ENCODE data around the gene KREMEN2. TPM values are rescaled to one million over a fixed set of nuclear protein-coding genes. Genes with fewer than 3 reads are reported as not detected.
"Not testable (repeated sequence)": the region's sequence is repeated elsewhere in the genome, so short reads cannot be mapped to it uniquely, and the experiment has no call there.

KREMEN2 gene
- total RNA-seq (2014; rRNA removed; shearing (Covaris generic)), result 3.7 and 4.5 TPM in 2 replicates
- 2.5 and 3.2 TPM in 2 replicates for polyA plus RNA-seq (2015; cell fraction: cytosol; rRNA removed)
- 9.8 and 10.8 TPM in 2 replicates for polyA plus RNA-seq (2015; cell fraction: nucleus; rRNA removed)

DNA sequence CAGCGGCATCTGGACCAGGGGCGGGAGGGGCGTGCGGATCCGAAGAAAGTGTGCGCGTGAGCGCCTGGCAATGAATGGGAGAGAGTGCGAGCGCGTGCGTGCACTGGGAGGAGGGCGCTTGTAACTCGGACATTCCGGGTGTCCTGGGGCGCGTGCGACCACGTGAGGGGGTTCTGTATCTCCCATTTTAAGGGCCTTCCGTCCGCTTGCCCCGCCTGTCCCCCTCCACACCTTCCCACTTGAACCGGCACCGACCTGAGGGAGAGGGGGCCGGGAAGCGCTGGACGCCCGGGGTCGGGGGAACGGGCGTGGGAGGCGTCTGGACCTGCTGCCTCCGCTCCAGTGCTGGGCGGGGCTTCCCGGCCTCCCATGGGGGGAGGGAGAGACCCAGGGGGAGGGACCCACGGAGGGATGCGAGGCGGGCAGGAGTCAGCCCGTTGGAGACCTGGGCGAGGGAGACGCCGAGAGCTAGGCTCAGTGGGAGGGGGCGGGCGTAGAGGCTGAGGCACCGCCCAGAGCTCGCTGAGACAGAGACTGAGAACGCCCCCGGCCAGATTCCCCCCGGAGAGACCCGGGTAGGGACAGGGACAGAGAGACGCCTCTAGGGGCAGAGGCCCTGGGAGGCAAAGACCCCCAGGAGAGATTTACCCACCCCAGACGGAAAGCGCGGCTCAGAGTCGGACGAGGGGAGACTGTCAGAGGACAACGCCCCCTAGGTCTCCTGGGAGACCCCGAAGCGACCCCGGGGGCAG is at the start of gene KREMEN2:
KREMEN2 (plus strand) TSS at position 553 of the 752 bp plus-strand sequence. CDS start 246 bp downstream, outside the sequence.
- in situ Hi-C loops (cut with HindIII; ENCODE audit: low pct_unique_long_range_greater_than_20kb, low sequenced_read_pairs), result no loop called here
- peak; percentile 88 for DNase-seq (ENCODE audit: low read depth, low spot score)

DNA sequence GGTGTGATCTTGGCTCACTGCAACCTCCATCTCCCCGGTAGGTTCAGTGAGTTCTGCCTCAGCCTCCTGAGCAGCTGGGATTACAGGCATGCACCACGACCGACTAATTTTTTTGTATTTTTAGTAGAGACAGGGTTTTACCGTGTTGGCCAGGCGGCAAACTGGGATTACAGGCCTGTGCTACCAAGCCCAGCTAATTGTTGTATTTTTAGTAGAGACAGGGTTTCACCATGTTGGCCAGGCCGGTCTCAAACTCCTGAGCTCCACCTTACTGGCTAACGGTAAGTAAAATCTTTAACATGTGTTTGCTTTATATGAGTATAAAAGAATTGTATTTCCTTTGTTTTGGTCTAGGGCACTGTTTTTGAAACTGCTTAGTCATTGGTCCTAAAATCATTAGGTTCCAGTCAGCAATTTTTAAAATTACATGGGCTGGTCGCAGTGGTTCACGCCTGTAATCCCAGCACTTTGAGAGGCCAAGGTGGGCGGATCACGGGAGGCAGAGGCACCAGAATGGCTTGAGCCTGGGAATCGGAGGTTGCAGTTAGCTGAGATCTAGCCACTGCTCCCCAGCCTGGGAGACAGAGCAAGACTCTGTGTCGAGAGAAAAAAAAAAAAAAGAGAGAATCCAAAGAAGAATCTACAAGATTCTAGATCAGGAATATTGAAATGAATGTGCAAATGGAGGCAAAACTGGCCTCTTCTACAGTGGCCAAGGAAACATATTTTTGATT is 48.7 kb upstream of the KREMEN2 start:
- DNase-seq (ENCODE audit: low read depth, low spot score), result no peak
- in situ Hi-C loops (cut with HindIII; ENCODE audit: low pct_unique_long_range_greater_than_20kb, low sequenced_read_pairs), result no loop called here

- in situ Hi-C loops (cut with HindIII; ENCODE audit: low pct_unique_long_range_greater_than_20kb, low sequenced_read_pairs), result no loop called here
- DNase-seq (ENCODE audit: low read depth, low spot score), result peak; percentile 75
Observed at GRCh38 chr16:2919511-2920255, 44.4 kb upstream of the KREMEN2 start.

DNA sequence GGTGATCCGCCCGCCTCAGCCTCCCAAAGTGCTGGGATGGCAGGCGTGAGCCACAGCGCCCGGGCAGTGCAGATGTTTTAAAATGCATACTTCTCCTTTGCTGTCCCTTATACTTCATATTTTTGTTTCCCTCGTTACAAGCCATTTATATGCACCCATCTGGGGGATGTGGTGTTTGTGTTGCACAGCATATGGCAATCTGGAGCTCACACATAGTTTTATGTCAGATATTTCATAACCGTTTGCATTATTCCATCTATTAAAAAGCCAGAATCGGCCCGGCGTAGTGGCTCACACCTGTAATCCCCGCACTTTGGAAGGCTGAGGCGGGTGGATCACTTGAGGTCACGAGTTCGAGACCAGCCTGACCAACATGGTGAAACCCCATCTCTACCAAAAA is 40.6 kb upstream of the KREMEN2 start:
- in situ Hi-C loops (cut with HindIII; ENCODE audit: low pct_unique_long_range_greater_than_20kb, low sequenced_read_pairs), result no loop called here
- DNase-seq (ENCODE audit: low read depth, low spot score), result no peak

- peak; percentile 40 for DNase-seq (ENCODE audit: low read depth, low spot score)
Observed at GRCh38 chr16:2924901-2925755, 38.9 kb upstream of the KREMEN2 start.

DNA sequence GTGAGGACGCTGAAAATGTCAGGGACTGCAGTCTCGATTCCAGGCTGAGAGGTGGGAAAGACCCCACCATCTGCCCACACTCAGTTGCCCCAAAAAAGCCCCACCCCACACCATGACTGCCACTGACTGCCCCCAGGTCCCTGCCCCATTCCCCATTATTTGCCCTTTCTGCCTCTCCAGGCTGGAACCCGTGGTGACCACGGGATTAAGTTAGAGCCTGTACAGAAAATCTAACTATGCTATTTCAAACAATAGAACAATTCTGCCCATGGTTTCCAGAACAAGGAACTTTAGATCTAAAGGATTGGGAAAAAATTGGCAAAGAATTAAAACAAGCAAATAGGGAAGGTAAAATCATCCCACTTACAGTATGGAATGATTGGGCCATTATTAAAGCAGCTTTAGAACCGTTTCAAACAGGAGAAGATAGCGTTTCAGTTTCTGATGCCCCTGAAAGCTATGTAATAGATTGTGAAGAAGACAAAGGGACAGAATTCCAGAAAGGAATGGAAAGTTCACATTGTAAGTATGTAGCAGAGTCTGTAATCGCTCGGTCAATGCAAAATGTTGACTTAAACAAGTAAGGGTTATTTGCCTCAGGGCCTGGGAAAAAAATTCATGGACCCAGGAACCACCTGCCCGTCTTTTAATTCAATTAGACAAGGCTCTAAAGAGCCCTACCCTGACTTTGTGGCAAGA is 38.0 kb upstream of the KREMEN2 start:
- DNase-seq (ENCODE audit: low read depth, low spot score), result peak; percentile 81
- in situ Hi-C loops (cut with HindIII; ENCODE audit: low pct_unique_long_range_greater_than_20kb, low sequenced_read_pairs), result no loop called here

More at GRCh38 chr16:2924901-2925755, 38.9 kb upstream of the KREMEN2 start:
- in situ Hi-C loops (cut with HindIII; ENCODE audit: low pct_unique_long_range_greater_than_20kb, low sequenced_read_pairs), result no loop called here

DNA sequence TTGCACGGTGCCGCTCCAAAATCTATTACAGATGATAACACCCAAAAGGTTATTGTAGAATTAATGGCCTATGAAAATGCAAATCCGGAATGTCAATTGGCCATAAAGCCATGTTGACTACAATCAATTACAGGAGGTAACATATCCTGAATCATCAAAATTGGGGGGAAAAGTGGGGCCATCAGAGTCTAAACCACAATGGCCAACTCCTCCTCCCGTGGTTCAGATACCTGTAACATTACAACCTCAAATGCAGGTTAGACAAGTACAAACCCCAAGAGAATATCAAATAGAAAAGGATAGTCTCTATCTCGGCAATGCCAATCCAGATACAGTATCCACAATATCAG is 37.5 kb upstream of the KREMEN2 start:
- DNase-seq (ENCODE audit: low read depth, low spot score), result no peak
- in situ Hi-C loops (cut with HindIII; ENCODE audit: low pct_unique_long_range_greater_than_20kb, low sequenced_read_pairs), result no loop called here

GRCh38 chr16:2927010-2927646 is 36.9 kb upstream of the KREMEN2 start:
- peak; percentile 92 for DNase-seq (ENCODE audit: low read depth, low spot score)
- in situ Hi-C loops (cut with HindIII; ENCODE audit: low pct_unique_long_range_greater_than_20kb, low sequenced_read_pairs), result no loop called here

- in situ Hi-C loops (cut with HindIII; ENCODE audit: low pct_unique_long_range_greater_than_20kb, low sequenced_read_pairs); DNase-seq (ENCODE audit: low read depth, low spot score): not testable (repeated sequence)
Observed at GRCh38 chr16:2928151-2928550, 35.9 kb upstream of the KREMEN2 start.

- in situ Hi-C loops (cut with HindIII; ENCODE audit: low pct_unique_long_range_greater_than_20kb, low sequenced_read_pairs), result no loop called here
- no peak for DNase-seq (ENCODE audit: low read depth, low spot score)
Observed at GRCh38 chr16:2928796-2929195, 35.3 kb upstream of the KREMEN2 start.

DNA sequence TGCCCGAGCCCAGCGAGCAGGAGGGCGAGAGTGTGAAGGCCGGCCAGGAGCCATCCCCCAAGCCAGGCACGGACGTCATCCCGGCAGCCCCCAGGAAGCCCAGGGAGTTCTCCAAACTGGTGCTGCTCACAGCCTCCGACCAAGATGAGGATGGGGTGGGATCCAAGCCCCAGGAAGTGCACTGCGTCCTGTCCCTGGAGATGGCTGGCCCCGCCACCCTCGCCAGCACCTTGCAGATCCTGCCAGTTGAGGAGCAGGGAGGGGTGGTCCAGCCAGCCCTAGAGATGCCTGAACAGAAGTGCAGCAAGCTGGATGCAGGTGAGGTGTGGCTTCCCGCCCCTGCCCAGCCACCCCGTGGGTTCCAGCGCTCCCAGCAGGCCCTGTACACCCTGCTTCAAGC is 34.4 kb upstream of the KREMEN2 start:
- DNase-seq (ENCODE audit: low read depth, low spot score), result no peak
- in situ Hi-C loops (cut with HindIII; ENCODE audit: low pct_unique_long_range_greater_than_20kb, low sequenced_read_pairs), result no loop called here

GRCh38 chr16:2930236-2930635 is 33.8 kb upstream of the KREMEN2 start:
- no peak for DNase-seq (ENCODE audit: low read depth, low spot score)
- in situ Hi-C loops (cut with HindIII; ENCODE audit: low pct_unique_long_range_greater_than_20kb, low sequenced_read_pairs), result no loop called here

DNA sequence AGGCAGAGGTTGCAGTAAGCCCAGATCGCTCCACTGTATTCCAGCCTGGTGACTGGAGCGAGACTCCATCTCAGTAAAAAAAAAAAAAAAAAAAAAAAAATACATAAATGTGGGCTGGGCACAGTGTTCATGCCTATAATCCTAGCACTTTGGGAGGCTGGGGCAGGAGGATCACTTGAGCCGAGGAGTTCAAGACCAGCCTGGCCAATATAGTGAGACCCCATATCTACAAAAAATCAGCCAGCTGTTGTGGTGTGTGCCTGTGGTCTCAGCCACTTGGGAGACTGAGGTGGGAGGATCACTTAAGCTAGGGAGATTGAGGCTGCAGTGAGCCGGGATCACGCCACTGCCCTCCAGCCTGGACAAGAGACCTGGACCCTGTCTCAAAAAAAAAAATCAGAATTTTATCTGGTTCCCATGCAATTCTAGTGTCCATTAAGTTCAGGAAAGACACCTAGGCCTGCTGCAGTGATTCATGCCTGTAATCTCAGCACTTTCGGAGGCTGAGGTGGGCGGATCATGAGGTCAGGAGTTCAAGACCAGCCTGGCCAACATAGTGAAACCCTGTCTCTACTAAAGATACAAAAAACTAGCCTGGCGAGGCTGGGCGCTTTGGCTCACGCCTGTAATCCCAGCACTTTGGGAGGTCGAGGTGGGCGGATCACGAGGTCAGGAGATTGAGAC is 32.7 kb upstream of the KREMEN2 start:
- DNase-seq (ENCODE audit: low read depth, low spot score); in situ Hi-C loops (cut with HindIII; ENCODE audit: low pct_unique_long_range_greater_than_20kb, low sequenced_read_pairs): not testable (repeated sequence)

GRCh38 chr16:2933136-2933535 is 30.9 kb upstream of the KREMEN2 start:
- DNase-seq (ENCODE audit: low read depth, low spot score), result no peak
- in situ Hi-C loops (cut with HindIII; ENCODE audit: low pct_unique_long_range_greater_than_20kb, low sequenced_read_pairs), result no loop called here

DNA sequence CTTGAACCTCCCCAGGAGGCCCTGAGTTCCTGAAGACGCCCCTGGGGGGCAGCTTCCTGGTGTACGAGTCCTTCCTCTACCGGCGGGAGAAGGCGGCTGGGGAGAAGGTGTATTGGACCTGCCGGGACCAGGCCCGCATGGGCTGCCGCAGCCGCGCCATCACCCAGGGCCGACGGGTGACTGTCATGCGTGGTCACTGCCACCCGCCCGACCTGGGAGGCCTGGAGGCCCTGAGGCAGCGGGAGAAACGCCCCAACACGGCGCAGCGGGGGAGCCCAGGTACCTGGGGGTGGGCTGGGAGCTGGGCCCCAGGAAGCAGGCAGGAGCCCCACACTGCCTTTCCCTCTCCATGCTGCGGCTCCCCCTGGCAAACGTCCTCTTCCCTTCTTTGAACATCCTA is 30.4 kb upstream of the KREMEN2 start:
- in situ Hi-C loops (cut with HindIII; ENCODE audit: low pct_unique_long_range_greater_than_20kb, low sequenced_read_pairs), result no loop called here

GRCh38 chr16:2934450-2934849 is 29.6 kb upstream of the KREMEN2 start:
- DNase-seq (ENCODE audit: low read depth, low spot score), result peak; percentile 70
- in situ Hi-C loops (cut with HindIII; ENCODE audit: low pct_unique_long_range_greater_than_20kb, low sequenced_read_pairs), result no loop called here

More for the DNA sequence above, 30.4 kb upstream of the KREMEN2 start:
- DNase-seq (ENCODE audit: low read depth, low spot score), result no peak
